SK-N-SH treated with all-trans-retinoic acid at 6 μM for 48 hours (cell line): ENCODE data around the gene PURB.
"Not testable (repeated sequence)": the region's sequence is repeated elsewhere in the genome, so short reads cannot be mapped to it uniquely, and the experiment has no call there.

ENCODE experiments used
- ATAC-seq: fragments of 200-7000 bp; cut with Tn5 transposase; 3 replicates; pipeline ENCODE4 v1.9.1; 2020; ENCODE audit warnings: mild to moderate bottlenecking, moderate library complexity
- BACH2 ChIP-seq: fragments of 250-450 bp; sonication (Bioruptor Pico); IDR thresholded peaks from 2 replicates; pipeline ENCODE4 v1.9.0; 2021; ENCODE audit warnings: mild to moderate bottlenecking, borderline replicate concordance
- ISL1 ChIP-seq: fragments of 250-450 bp; sonication (Bioruptor Pico); IDR thresholded peaks from 2 replicates; pipeline ENCODE4 v2.1.2; 2022; ENCODE audit warnings: mild to moderate bottlenecking, moderate library complexity
- PPARA ChIP-seq: fragments of 250-450 bp; sonication (Bioruptor Pico); IDR thresholded peaks from 2 replicates; pipeline ENCODE4 v1.5.0; 2020; ENCODE audit warnings: mild to moderate bottlenecking, borderline replicate concordance
- RARB ChIP-seq: fragments of 250-450 bp; sonication (Bioruptor Pico); IDR thresholded peaks from 2 replicates; pipeline ENCODE4 v1.8.0; 2021; ENCODE audit warnings: mild to moderate bottlenecking, moderate library complexity
- SNAI2 ChIP-seq: fragments of 250-450 bp; sonication (Bioruptor Pico); IDR thresholded peaks from 2 replicates; pipeline ENCODE4 v1.5.0; 2020; ENCODE audit warnings: mild to moderate bottlenecking, moderate library complexity
- TCF4 ChIP-seq: fragments of 250-450 bp; sonication (Bioruptor Pico); IDR thresholded peaks from 2 replicates; pipeline ENCODE4 v1.8.0; 2021; ENCODE audit warnings: mild to moderate bottlenecking, moderate library complexity, borderline replicate concordance
- TOX ChIP-seq: fragments of 250-450 bp; sonication (Bioruptor Pico); IDR thresholded peaks from 2 replicates; pipeline ENCODE4 v1.8.0; 2021; ENCODE audit warnings: mild to moderate bottlenecking, moderate library complexity, borderline replicate concordance
- ZC3H10 ChIP-seq: fragments of 250-450 bp; sonication (Bioruptor Pico); IDR thresholded peaks from 2 replicates; pipeline ENCODE4 v1.5.1; 2021; ENCODE audit warnings: mild to moderate bottlenecking, moderate library complexity
- ZFP30 ChIP-seq: fragments of 450-650 bp; formaldehyde crosslinking; IDR thresholded peaks from 2 replicates; pipeline ENCODE4 v1.5.0; 2022; ENCODE audit warnings: mild to moderate bottlenecking, moderate library complexity
- ZNF565 ChIP-seq: fragments of 450-650 bp; formaldehyde crosslinking; conservative IDR thresholded peaks from 2 replicates; pipeline ENCODE4 v1.5.0; 2020; ENCODE audit warnings: low read depth, mild to moderate bottlenecking, moderate library complexity
- ZNF70 ChIP-seq: fragments of 450-650 bp; formaldehyde crosslinking; IDR thresholded peaks from 2 replicates; pipeline ENCODE4 v1.5.0; 2020; ENCODE audit warnings: mild to moderate bottlenecking, moderate library complexity
- TF ChIP-seq, protein P1 (sequence below): fragments of 250-450 bp; sonication (Bioruptor Pico); IDR thresholded peaks from 2 replicates; pipeline ENCODE4 v1.8.0; 2021; ENCODE audit warnings: low read depth, mild to moderate bottlenecking, moderate library complexity, borderline replicate concordance
- TF ChIP-seq, protein P2 (sequence below): fragments of 250-450 bp; sonication (Bioruptor Pico); IDR thresholded peaks from 2 replicates; pipeline ENCODE4 v1.5.1; 2021; ENCODE audit warnings: mild to moderate bottlenecking, moderate library complexity
- TF ChIP-seq, protein P3 (sequence below): fragments of 250-450 bp; sonication (Bioruptor Pico); IDR thresholded peaks from 2 replicates; pipeline ENCODE4 v1.8.0; 2020; ENCODE audit warnings: mild to moderate bottlenecking, moderate library complexity, borderline replicate concordance
- TF ChIP-seq, protein P4 (sequence below): fragments of 250-450 bp; sonication (Bioruptor Pico); IDR thresholded peaks from 2 replicates; pipeline ENCODE4 v1.5.1; 2020; ENCODE audit warnings: low read depth, mild to moderate bottlenecking, moderate library complexity

The PURB gene

DNA sequence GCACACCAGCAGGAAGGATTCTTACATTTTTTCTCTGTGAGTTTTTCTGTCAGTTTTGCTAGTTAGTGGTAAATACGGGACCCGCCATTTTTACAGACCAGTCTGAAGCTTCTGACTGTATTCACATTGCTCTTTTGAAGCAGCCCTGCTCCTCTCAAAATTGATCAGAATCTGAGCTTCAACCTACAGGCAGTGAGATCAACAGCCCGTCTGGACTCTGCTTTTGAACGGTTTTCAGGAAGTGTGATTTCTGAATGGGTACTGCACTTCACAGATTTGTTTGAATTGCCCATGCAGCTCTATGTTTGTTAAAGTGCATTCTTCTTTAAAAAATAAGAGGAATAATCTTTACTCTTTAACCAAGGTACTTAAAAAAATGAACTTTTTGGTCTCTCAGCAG is 8.9 kb downstream of the PURB start (continued):
- TF ChIP-seq PPARA (CRISPR knock-in tag), result no peak

DNA sequence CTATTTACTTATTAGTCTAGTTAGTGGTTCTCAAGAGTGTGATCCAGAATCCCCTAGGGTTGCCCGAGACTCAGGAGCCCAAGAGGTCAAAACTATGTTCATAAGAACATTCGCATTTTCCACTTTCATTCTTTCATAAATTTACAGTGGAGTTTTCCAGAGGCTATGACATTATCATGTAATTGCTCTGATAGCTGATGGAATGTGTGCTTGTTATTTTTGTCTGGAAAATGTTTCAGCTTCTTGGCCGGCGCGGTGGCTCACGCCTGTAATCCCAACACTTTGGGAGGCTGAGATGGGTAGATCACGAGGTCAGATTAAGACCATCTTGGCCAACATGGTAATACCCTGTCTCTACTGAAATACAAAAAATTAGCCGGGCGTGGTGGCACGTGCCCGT is 10.1 kb downstream of the PURB start:
- ATAC-seq, result no peak
- TF ChIP-seq TOX (CRISPR knock-in tag) (no peak), BACH2 (CRISPR knock-in tag) (no peak), RARB (CRISPR knock-in tag) (no peak), TCF4 (CRISPR knock-in tag) (no peak), ZNF70 (CRISPR knock-in tag) (no peak), ZNF565 (CRISPR knock-in tag) (no peak)
- TF ChIP-seq, protein P1, sequence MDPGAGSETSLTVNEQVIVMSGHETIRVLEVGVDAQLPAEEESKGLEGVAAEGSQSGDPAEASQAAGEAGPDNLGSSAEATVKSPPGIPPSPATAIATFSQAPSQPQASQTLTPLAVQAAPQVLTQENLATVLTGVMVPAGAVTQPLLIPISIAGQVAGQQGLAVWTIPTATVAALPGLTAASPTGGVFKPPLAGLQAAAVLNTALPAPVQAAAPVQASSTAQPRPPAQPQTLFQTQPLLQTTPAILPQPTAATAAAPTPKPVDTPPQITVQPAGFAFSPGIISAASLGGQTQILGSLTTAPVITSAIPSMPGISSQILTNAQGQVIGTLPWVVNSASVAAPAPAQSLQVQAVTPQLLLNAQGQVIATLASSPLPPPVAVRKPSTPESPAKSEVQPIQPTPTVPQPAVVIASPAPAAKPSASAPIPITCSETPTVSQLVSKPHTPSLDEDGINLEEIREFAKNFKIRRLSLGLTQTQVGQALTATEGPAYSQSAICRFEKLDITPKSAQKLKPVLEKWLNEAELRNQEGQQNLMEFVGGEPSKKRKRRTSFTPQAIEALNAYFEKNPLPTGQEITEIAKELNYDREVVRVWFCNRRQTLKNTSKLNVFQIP (CRISPR knock-in tag), result no peak
- TF ChIP-seq, protein P2, sequence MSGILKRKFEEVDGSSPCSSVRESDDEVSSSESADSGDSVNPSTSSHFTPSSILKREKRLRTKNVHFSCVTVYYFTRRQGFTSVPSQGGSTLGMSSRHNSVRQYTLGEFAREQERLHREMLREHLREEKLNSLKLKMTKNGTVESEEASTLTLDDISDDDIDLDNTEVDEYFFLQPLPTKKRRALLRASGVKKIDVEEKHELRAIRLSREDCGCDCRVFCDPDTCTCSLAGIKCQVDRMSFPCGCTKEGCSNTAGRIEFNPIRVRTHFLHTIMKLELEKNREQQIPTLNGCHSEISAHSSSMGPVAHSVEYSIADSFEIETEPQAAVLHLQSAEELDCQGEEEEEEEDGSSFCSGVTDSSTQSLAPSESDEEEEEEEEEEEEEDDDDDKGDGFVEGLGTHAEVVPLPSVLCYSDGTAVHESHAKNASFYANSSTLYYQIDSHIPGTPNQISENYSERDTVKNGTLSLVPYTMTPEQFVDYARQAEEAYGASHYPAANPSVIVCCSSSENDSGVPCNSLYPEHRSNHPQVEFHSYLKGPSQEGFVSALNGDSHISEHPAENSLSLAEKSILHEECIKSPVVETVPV (CRISPR knock-in tag), result no peak

DNA sequence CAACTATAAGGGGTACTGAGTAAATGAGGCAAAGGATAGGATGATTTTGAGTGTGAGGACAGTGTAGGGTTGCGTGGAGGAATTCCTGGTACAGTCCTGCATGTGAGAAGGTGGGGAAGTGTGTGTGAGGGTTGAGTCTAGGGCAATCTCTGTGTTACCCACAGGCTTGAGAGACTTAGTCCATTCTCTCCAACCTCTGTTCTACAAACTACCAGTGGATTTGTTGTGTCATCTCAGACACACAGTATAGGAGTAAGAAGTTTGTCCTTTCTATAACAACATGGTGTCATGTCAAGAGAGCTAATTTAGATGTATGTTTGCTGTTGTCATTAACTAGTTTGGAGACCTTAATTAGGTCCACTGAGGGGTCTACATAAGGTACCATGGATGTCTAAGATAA is 12.5 kb downstream of the PURB start:
- ATAC-seq, result no peak
- TF ChIP-seq, protein P3, sequence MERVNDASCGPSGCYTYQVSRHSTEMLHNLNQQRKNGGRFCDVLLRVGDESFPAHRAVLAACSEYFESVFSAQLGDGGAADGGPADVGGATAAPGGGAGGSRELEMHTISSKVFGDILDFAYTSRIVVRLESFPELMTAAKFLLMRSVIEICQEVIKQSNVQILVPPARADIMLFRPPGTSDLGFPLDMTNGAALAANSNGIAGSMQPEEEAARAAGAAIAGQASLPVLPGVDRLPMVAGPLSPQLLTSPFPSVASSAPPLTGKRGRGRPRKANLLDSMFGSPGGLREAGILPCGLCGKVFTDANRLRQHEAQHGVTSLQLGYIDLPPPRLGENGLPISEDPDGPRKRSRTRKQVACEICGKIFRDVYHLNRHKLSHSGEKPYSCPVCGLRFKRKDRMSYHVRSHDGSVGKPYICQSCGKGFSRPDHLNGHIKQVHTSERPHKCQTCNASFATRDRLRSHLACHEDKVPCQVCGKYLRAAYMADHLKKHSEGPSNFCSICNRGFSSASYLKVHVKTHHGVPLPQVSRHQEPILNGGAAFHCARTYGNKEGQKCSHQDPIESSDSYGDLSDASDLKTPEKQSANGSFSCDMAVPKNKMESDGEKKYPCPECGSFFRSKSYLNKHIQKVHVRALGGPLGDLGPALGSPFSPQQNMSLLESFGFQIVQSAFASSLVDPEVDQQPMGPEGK (CRISPR knock-in tag), result no peak
- TF ChIP-seq ISL1 (CRISPR knock-in tag) (no peak), RARB (CRISPR knock-in tag) (no peak), ZFP30 (CRISPR knock-in tag) (no peak), ZNF565 (CRISPR knock-in tag) (no peak), SNAI2 (no peak), ZC3H10 (no peak), TOX (CRISPR knock-in tag) (no peak), PPARA (CRISPR knock-in tag) (no peak)
- TF ChIP-seq, protein P4, sequence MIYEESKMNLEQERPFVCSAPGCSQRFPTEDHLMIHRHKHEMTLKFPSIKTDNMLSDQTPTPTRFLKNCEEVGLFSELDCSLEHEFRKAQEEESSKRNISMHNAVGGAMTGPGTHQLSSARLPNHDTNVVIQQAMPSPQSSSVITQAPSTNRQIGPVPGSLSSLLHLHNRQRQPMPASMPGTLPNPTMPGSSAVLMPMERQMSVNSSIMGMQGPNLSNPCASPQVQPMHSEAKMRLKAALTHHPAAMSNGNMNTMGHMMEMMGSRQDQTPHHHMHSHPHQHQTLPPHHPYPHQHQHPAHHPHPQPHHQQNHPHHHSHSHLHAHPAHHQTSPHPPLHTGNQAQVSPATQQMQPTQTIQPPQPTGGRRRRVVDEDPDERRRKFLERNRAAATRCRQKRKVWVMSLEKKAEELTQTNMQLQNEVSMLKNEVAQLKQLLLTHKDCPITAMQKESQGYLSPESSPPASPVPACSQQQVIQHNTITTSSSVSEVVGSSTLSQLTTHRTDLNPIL, result no peak
- TF ChIP-seq, protein P2 (CRISPR knock-in tag), result no peak
- TF ChIP-seq, protein P1 (CRISPR knock-in tag), result no peak

DNA sequence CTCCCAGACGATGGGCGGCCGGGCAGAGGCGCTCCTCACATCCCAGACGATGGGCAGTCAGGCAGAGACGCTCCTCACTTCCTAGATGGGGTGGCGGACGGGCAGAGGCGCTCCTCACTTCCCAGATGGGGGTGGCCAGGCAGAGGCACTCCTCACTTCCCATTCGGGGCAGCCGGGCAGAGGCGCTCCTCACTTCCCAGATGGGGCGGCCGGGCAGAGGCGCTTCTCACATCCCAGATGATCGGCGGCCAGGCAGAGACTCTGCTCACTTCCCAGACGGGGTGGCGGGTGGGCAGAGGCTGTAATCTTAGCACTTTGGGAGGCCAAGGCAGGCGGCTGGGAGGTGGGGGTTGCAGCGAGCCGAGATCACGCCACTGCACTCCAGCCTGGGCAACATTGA is 13.4 kb downstream of the PURB start:
- not testable (repeated sequence) for ATAC-seq

DNA sequence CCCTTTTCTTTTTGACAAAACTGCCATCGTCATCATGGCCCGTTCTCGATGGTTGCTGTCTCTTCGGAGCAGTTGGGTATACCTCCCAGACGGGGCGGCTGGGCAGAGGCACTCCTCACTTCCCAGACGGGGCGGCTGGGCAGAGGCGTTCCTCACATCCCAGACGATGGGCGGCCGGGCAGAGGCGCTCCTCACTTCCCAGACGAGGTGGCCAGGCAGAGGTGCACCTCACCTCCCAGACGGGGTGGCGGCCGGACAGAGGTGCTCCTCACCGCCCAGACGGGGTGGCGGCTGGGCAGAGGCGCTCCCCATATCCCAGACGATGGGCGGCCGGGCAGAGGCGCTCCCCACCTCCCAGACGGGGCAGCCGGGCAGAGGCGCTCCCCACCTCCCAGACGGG is 14.6 kb downstream of the PURB start:
- not testable (repeated sequence) for ATAC-seq

DNA sequence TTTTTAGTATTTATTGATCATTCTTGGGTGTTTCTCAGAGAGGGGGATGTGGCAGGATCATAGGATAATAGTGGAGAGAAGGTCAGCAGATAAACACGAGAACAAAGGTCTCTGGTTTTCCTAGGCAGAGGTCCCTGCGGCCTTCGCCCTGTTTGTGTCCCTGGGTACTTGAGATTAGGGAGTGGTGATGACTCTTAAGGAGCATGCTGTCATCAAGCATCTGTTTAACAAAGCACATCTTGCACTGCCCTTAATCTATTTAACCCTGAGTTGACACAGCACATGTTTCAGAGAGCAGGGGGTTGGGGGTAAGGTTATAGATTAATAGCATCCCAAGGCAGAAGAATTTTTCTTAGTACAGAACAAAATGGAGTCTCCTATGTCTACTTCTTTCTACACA is 15.0 kb downstream of the PURB start:
- not testable (repeated sequence) for ATAC-seq
